Suppressor macrophage (primary cell): Measurements from ENCODE around the gene CENPV.

Experiments
- DNase-seq, 4 experiments: peaks; one replicate each; pipeline ENCODE4 v3.0.0-alpha.2; 2020 to 2022

Gene CENPV

DNA sequence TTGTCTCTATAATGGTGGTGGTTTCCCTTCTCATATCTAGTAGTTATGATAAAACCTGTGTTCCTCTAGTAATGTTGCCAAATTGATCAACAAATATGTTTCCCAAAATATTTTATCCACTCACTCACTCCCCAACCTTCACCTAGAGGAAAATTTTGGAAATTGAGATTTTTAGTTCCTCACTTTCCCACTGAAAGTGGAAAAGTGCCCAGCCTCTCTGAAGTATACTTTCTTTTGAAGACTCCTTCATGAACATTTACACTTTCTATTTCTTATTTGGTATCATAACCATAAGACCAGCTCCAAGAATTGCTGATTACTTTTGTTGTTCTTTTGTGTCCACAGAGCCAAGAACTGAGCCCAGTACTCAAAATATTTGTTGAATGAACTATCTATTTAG lies 5.1 kb upstream of the CENPV start:
- DNase-seq = no peak

DNA sequence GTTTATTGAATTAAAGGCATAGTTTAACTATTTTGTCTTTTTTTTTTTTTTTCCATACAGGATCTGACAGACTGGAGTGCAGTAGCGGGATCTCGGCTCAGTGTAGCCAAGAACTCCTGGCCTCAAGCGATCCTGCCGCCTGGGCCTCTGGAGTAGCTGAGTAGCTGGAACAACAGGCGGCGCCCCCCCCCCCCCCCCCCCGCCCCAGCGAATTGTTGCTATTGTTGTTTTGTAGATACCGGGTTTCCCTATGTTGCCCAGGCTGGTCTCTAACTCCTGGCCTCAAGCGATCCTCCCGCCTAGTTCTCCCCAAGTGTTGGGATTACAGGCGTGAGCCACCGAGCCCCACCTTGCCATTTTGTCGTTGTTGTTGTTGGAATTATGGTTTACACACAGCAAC lies 1.3 kb upstream of the CENPV start:
- no peak for DNase-seq

DNA sequence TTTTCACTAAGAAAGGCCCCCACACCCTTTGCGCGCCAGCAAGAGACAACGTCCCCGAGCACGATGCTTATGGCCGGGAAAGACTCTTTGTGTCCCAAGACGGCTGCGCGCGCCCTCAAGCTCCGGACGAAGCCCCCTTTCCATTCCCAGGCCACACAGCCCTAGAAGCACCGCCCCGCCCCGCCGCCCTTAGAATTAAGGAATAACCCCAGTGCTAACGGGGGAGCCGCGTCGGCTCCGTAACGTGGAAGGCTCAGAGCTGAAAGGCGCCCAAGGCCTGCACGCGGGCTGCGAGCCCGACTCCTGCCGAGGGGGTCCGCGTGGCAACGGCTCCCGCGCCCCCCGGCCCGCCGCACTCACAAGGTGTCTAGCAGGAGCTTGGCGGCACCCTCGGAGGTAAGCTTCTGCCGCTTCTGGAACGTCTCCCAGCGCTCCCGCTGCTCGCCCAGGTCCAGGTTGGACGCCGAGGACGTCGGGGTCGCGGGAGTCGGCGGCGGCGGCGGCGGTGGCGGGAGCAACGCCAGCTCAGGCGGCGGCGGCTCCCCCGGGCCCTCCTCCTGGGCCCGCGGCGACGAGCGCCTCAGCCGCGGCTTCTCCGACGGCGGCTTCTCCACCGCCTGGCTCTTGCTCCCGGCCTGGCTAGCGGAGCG lies 477 bp downstream of the CENPV start:
- DNase-seq = peak; percentile 25 to 62 (median 46)

- DNase-seq = peak in 2 of 4 experiments; percentile 10 to 24
These were observed 984 bp downstream of the CENPV start for GRCh38 chr17:16352303-16352666.

GRCh38 chr17:16351831-16352230 lies 1.4 kb downstream of the CENPV start:
- DNase-seq = peak in 1 of 4 experiments; percentile 6

DNA sequence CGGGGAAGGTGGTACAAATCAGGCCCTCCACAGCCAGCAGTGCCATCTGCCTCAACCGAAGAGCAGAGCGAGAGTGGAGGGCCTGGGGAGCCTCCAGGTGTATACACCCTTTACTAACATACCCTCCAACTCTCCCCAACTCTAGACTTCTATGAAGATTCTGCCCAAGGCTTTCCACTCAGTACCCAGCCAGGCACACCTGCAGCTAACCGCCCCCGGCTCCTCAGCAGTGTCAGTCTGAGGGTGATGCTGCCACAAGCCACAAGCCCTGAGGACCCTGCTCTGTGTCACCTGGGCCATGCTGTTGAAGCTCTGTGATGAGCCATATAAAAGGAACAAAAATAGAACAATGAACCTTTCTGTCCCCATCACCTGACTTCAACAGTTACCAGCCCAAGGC lies 3.8 kb downstream of the CENPV start:
- no peak for DNase-seq

- DNase-seq = no peak
These were observed 4.7 kb downstream of the CENPV start for GRCh38 chr17:16348586-16348985.

- DNase-seq = no peak
These were observed 6.5 kb downstream of the CENPV start for GRCh38 chr17:16346721-16347271.

- DNase-seq = no peak
These were observed 7.7 kb downstream of the CENPV start for GRCh38 chr17:16345565-16345964.

DNA sequence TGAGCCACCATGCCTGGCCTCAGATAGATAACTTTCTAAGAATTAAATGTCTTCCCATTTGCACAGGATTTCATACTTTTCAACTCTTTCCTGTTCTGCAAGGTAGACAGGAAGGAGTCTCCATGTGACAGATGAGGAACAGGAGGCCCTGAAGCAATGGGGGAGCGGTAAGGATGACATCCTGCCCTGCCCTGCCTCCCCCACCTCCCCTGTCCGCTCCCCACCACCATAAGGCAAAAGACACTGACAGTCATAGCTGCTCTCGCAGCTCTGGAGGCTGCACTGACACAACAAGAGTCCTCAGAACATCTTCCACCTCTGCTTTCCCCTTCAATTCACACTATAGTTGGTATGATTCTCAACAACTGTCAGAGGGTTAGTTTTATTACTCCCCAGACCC lies 9.7 kb downstream of the CENPV start:
- DNase-seq = no peak

DNA sequence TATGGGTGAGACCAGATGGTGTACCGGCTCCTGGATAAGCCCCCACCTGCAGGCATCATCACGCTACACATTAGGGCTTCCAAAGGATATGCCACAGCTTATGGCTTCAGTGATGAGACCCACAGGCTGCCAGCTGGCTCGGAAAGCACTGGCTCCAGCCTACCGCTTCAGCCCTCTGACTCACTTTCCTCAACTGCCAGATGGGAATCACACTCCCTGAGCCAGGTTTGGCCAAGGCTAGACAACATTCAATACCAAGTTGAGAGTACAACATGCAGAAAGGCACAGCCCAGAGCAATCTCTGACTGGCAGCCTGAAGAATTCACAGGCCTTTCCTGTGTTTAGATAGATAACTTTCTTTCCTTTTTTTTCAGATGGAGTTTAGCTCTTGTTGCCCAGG lies 10.3 kb downstream of the CENPV start:
- DNase-seq = no peak

GRCh38 chr17:16339959-16340358 lies 13.3 kb downstream of the CENPV start:
- DNase-seq = no peak

- no peak for DNase-seq
These were observed 13.9 kb downstream of the CENPV start for GRCh38 chr17:16339402-16339801.

DNA sequence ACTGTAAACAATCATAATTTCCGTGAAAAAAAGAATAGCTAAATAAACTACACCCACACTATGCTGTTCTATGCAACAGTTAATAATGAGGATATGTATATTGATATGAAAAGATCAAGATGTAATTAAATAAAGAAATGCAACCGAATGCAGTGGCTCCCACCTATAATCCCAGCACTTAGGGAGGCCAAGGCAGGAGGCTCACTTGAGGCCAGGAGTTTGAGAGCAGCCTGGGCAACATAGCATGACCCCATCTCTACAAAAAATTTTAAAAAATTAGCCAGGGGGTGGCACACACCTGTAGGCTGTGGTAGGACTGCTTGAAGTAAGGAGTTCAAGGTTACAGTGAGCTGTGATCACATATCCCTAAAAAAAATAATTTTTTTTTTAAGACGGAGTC lies 14.9 kb downstream of the CENPV start:
- no peak for DNase-seq

DNA sequence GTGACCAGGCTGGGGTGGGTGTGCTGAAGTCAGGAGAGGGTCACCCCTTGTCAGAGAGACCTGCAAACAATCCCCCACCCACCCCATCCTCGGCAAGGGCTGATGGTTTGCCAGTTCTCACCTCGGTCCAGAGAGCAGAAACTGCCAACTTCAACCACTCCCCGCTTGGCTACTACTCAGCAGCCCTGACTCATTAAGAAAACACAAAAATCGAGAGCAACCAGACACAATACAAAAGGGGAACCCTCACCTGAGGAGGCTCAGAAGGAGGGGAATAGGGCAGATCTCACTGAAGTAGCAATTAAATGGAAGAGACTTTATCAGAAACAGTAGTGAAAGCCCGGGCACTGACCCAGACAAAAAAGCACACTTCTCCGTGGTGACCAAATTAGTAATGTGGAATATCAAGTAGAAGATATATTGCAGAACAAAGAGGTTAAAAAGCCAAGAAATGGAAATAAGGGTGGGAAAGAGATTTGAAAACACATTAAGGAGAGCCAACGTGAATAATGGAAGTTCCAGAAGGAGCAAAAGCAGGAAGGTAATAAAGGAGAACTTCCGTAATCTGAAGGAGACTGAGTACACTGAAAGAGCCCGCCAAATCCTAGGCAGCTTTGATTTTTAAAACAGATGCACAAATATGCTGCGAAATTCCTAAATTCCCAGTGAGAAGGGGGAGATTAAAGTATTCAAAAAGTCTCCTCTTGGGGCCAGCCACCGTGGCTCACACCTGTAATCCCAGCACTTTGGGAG lies 23.6 kb downstream of the CENPV start:
- no peak for DNase-seq

DNA sequence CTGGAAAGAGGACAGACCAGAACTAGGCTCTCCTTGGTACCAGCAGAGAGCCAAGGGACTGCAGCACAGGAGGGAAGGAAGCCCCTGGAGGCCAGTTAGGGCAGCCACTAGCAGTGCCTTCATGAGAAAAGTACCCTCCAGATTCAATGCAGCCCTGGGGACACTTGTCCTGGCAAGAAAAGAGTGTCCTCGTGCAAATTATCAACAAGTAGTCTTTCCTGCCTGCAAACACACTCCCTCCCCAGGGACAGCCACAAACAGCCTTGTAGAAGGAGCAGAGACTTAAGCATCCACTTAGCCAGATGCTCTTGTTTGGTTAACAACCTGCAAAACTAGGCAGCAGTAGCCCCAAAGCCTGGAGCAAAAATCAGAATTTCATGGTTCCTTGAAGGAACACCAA lies 24.3 kb downstream of the CENPV start:
- no peak for DNase-seq

DNA sequence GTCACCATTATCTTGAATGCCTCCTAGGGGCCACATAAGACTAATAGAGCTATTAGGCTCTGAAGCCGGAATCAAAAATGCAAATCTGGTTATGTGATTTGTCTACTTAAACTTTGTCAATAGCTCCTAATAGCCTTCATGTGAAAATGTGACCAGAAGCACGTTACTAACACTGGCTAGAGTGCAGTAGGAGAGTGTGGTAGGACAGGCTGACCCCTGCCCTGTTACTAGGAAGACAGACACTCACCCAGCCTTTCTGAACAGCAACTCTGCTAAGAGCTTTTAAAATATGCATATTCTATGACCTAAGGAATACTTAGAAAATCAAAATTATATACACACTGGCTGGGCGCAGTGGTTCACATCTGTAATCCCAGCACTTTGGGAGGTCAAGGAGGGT lies 26.3 kb downstream of the CENPV start:
- DNase-seq = no peak

- DNase-seq = no peak
These were observed 27.3 kb downstream of the CENPV start for GRCh38 chr17:16325964-16326363.

GRCh38 chr17:16322636-16323035 lies 30.6 kb downstream of the CENPV start:
- DNase-seq = no peak

DNA sequence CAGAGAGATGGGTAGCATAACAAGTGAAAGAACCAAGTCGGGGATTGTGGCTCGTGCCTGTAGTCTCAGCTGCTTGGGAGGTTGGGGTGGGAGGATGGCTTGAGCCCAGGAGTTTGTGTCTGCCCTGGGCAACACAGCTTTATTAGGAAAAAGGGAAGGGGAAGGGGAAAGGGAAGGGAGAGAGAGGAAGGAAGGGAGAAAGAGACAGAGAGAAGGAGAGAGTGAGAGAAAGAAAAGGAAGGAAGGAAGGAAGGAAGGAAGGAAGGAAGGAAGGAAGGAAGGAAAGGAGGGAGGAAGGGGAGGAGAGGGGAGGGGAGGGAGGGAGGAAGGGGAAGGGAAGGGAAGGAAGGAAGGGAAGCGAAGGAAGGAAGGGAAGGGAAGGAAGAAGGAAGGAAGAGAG lies 33.3 kb downstream of the CENPV start:
- no peak for DNase-seq

GRCh38 chr17:16314859-16315258 lies 38.4 kb downstream of the CENPV start:
- DNase-seq = no peak

- DNase-seq = peak in 1 of 4 experiments; percentile 12
These were observed 39.1 kb downstream of the CENPV start for GRCh38 chr17:16314189-16314588.

GRCh38 chr17:16313139-16314090 lies 39.9 kb downstream of the CENPV start:
- no peak for DNase-seq
